NT2/D1 (cell line): ENCODE results near the gene IRF7.

Experiments used
- DNase-seq: peaks from one replicate; pipeline ENCODE4 v3.0.0-alpha.2; 2011; ENCODE audit warnings: low read depth, low spot score
- H3K27me3 ChIP-seq: 2 replicates; pipeline ENCODE4 v1.6.0; 2011; ENCODE audit warnings: mild to moderate bottlenecking; ENCODE audit not compliant: insufficient read length, insufficient read depth
- H3K36me3 ChIP-seq: 2 replicates; pipeline ENCODE4 v1.6.1; 2011; ENCODE audit warnings: mild to moderate bottlenecking, low read length, mixed read lengths; ENCODE audit not compliant: insufficient read depth, insufficient read length
- H3K4me1 ChIP-seq: 2 replicates; pipeline ENCODE4 v1.5.1; 2011; ENCODE audit not compliant: insufficient read depth, insufficient read length
- H3K4me3 ChIP-seq: 2 replicates; pipeline ENCODE4 v1.5.1; 2011; ENCODE audit warnings: low read depth; ENCODE audit not compliant: insufficient read length
- H3K9ac ChIP-seq: 2 replicates; pipeline ENCODE4 v1.6.0; 2011; ENCODE audit warnings: low read depth; ENCODE audit not compliant: insufficient read length
- H3K9me3 ChIP-seq: 2 replicates; pipeline ENCODE4 v1.5.1; 2011; ENCODE audit warnings: mild to moderate bottlenecking, low read length; ENCODE audit not compliant: insufficient read depth
- SUZ12 ChIP-seq: IDR thresholded peaks from 2 replicates; pipeline ENCODE4 v1.6.1; 2011; ENCODE audit not compliant: insufficient read length, insufficient read depth; ENCODE audit errors: extremely low read depth
- YY1 ChIP-seq: IDR thresholded peaks from 2 replicates; pipeline ENCODE4 v1.6.1; 2011; ENCODE audit not compliant: insufficient read length, insufficient read depth
- ZNF274 ChIP-seq: IDR thresholded peaks from 2 replicates; pipeline ENCODE4 v1.6.1; 2011; ENCODE audit warnings: mild to moderate bottlenecking, low read depth, low read length

IRF7 gene

DNA sequence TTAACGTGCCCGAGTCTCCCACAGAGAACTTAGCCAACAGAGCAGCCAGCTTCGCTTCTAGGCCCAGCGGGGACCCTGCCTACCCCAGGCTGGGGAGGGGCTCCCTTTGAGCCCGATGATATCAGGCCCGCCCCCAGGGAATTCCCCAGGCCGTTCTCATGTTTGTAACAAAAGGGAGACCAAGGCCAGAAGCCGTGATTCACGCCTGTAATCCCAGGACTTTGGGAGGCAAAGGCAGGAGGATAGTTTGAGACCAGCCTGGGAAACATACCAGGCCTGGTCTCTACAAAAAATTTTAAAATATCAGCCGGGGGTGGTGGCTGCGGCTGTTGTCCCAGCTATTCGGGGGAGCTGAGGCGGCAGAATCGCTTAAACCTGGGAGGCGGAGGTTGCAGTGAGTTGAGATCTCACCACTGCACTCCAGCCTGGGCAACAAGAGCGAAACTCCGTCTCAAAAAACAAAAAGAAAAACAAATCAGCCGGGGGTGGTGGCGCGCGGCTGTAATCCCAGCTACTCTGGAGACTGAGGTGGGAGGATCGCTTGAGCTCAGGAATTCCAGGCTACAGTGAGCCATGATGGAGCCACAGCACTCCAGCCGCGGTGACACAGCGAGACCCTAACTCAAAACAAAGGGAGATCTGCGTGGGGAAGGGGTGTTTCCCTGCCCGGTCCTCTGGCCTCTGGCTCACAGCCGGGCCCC is 23.0 kb upstream of the IRF7 start:
- Histone ChIP-seq H3K4me1 (peaks cover 40% of the 10 kb centered on the region), H3K4me3 (no peak overlapping the region), H3K27me3 (no peaks in the 10 kb centered on the region), H3K36me3 (peaks cover 51% of the 10 kb centered on the region), H3K9me3 (no peaks in the 10 kb centered on the region), H3K9ac (peak overlapping the region; percentile 70)
- DNase-seq, result no peak
- TF ChIP-seq YY1 (no peak), SUZ12 (no peak), ZNF274 (no peak)

GRCh38 chr11:637593-638521 is 22.1 kb upstream of the IRF7 start:
- Histone ChIP-seq H3K36me3 (peaks cover 44% of the 10 kb centered on the region), H3K9ac (peak overlapping the region; percentile 32), H3K4me1 (peaks cover 40% of the 10 kb centered on the region), H3K4me3 (no peak overlapping the region), H3K27me3 (no peaks in the 10 kb centered on the region), H3K9me3 (no peaks in the 10 kb centered on the region)
- DNase-seq, result no peak
- no peak for TF ChIP-seq ZNF274
- no peak for TF ChIP-seq SUZ12
- no peak for TF ChIP-seq YY1

DNA sequence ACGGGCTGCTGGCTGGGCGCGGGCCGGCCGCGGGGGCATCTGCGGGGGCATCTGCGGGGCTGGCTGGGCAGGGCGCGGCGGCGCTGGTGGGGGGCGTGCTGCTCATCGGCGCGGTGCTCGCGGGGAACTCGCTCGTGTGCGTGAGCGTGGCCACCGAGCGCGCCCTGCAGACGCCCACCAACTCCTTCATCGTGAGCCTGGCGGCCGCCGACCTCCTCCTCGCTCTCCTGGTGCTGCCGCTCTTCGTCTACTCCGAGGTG is 21.5 kb upstream of the IRF7 start:
- TF ChIP-seq SUZ12 (no peak), YY1 (no peak), ZNF274 (no peak)
- no peaks in the 10 kb centered on the region for H3K9me3 ChIP-seq
- H3K4me1 ChIP-seq, result peaks cover 38% of the 10 kb centered on the region
- no peaks in the 10 kb centered on the region for H3K27me3 ChIP-seq
- H3K4me3 ChIP-seq, result no peak overlapping the region
- H3K9ac ChIP-seq, result no peak overlapping the region
- H3K36me3 ChIP-seq, result peaks cover 41% of the 10 kb centered on the region
- no peak for DNase-seq

GRCh38 chr11:636511-637332 is 21.0 kb upstream of the IRF7 start, which contains the start of gene DRD4:
DRD4 (plus strand) TSS chr11:637269; CDS start chr11:637305, 36 bp downstream.
- H3K27me3 ChIP-seq, result no peaks in the 10 kb centered on the region
- no peak for DNase-seq

GRCh38 chr11:635945-636510 is 20.3 kb upstream of the IRF7 start:
- Histone ChIP-seq H3K9ac (no peak overlapping the region), H3K36me3 (peaks cover 30% of the 10 kb centered on the region), H3K9me3 (no peaks in the 10 kb centered on the region), H3K4me1 (peaks cover 31% of the 10 kb centered on the region), H3K4me3 (no peak overlapping the region), H3K27me3 (no peaks in the 10 kb centered on the region)
- no peak for TF ChIP-seq SUZ12
- TF ChIP-seq ZNF274, result no peak
- TF ChIP-seq YY1, result no peak
- DNase-seq, result no peak

More at GRCh38 chr11:636511-637332, 21.0 kb upstream of the IRF7 start, which contains the start of gene DRD4:
- Histone ChIP-seq H3K4me3 (no peak within 1 kb of the TSS), H3K36me3 (peaks cover 37% of the 10 kb centered on the region), H3K9ac (peak within 1 kb of the TSS; percentile 32), H3K4me1 (peaks cover 33% of the 10 kb centered on the region), H3K9me3 (no peaks in the 10 kb centered on the region)
- no peak for TF ChIP-seq SUZ12
- no peak for TF ChIP-seq YY1
- no peak for TF ChIP-seq ZNF274

DNA sequence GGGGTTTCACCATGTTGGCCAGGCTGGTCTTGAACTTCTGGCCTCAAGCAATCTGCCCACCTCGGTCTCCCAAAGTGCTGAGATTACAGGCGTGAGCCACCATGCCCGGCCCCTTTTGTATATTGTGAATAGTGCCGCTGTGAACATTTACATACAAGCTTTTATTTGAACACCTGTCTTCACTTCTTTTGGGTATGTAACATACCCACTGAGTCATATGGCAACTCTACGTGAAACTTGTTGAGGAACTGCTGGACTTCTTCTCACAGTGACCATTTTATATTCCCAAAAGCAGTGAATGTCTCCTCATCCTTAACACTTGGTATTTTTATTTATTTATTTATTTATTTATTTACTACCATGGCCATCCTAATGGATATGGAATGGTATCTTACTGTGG is 15.1 kb upstream of the IRF7 start:
- H3K9ac ChIP-seq, result no peak overlapping the region
- H3K4me3 ChIP-seq, result no peak overlapping the region
- no peaks in the 10 kb centered on the region for H3K9me3 ChIP-seq
- H3K36me3 ChIP-seq, result peaks cover 21% of the 10 kb centered on the region
- H3K4me1 ChIP-seq, result peaks cover 2% of the 10 kb centered on the region
- no peak for DNase-seq
- no peak for TF ChIP-seq SUZ12
- no peak for TF ChIP-seq ZNF274
- no peak for TF ChIP-seq YY1
- H3K27me3 ChIP-seq, result no peaks in the 10 kb centered on the region
